Activated naive CD4-positive, alpha-beta T cell treated with anti-CD3 and anti-CD28 coated beads, Interleukin-2, amount 50 U/mL, for 16 hours (primary cell): ENCODE measurements around the gene LBX1.
A peak's percentile ranks its signal among the peaks of the same experiment; 100 is the strongest.

Experiments
- DNase-seq: peaks from one replicate; pipeline ENCODE4 v3.0.0-alpha.2; 2020

The LBX1 gene, protein sequence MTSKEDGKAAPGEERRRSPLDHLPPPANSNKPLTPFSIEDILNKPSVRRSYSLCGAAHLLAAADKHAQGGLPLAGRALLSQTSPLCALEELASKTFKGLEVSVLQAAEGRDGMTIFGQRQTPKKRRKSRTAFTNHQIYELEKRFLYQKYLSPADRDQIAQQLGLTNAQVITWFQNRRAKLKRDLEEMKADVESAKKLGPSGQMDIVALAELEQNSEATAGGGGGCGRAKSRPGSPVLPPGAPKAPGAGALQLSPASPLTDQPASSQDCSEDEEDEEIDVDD

DNA sequence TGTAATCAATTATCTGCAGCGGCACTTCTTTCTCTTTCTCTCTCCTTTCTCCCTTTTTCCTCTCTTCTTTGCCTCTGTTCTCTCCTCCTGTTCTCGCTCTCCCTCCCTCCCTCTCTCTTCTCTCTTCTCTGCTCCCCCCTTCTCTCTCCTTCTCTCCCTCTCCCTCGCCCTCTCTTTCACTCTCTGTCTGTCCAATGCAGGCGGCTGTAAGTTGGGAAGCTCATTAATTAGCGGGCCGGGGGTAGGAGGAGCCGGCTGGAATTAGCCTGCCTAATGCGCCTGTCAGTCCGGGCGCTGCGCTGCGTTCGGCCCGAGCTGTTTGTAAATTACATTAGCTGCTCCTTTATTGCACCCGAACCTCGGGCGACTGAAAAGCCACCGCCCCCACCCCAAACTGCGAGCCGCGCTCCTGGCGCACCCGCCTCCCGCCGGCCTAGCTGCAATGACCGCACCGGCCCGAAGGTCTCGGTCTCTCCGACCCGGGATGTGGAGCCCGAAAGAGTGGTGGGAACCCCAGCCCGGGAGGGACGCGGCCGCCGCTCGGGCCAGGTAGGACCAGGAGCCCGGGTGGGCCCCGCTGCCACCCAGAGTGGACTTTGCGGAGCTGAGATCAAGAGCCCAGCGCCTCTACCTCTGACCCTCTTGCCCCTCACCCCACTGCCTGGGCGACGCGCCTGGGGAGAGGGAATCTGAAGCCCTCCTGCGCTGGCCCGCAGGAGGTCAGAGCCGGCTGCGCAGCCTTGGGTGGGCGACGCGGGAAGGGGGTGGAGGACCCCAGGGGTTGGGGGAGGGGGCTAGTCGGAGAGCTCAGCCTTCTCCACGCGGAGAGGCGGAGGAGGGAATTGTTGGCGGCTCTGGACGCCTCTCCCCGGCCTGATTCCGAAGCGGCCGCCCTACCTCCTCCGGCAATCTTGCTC lies at the start of gene LBX1:
TSS of gene LBX1 (minus strand) at position 198 of the 917 bp plus-strand sequence. CDS start 648 bp downstream, outside the sequence.
- no peak for DNase-seq

DNA sequence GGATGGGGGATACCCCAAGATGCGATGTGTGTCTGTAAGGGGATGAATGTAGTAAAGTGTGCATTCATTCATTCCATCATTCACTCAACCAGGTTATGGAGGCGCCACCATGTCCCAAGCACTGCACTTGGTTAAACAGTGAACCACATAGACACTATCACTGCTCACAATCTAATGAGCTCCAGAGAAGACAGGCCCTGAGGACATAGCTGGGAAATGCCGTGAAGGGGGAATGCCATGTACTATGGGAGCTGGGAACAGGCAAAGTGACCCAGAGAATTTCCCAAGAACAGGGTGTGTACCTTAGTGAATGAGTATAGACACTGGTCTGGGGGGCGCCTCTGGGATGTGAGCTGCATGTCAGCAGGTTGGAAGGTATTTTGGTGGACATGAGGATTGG lies 44.5 kb upstream of the LBX1 start:
- no peak for DNase-seq

DNA sequence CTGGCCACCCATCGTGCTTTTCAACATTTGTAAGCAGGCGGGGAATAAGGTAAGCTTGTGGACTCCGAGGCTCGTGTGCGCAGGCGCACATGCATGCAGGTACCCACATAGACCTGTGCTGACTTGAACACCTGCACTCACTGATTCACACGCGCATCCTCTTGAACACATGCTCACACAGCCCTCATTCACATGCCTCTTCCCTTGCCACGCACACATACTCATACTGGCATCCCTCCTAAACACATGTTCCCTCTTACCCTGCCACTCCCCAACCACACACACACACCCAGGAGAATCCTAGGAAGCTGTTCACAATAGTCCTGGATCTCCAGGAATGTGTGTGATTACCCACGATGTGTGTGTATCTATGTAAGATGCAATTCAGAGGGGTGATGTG lies 44.1 kb upstream of the LBX1 start:
- no peak for DNase-seq

DNA sequence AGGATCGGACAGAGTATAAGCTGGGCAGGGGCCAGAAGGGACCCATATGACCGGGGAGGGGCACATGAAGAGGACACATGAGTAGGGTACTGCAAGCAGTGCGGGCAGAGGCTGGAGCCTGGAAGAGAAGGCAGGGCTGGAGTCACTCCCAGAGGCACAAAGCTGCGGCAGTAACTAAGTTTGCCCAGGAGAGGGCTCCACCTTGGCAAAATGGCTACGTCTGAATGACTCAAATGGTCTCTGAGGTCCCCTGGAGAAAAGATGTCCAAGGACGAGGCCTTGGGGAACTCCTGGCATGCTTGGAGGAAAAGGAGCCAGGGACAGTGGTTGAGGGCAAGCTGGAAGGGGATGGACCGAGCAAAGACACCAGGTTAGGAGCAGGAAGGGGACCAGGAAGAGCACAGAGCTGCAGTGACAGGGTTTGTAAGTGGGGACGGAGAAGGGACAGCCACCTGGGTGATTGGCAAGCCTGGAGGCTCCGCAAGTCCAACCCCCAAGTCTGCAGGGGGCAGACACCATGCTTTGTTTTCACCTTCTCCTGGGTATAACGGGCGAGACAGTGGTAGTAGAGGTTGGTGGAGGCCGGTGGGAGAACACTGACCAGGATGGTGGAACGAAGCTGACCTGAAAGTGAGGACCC lies 43.1 kb upstream of the LBX1 start:
- peak; percentile 66 for DNase-seq

DNA sequence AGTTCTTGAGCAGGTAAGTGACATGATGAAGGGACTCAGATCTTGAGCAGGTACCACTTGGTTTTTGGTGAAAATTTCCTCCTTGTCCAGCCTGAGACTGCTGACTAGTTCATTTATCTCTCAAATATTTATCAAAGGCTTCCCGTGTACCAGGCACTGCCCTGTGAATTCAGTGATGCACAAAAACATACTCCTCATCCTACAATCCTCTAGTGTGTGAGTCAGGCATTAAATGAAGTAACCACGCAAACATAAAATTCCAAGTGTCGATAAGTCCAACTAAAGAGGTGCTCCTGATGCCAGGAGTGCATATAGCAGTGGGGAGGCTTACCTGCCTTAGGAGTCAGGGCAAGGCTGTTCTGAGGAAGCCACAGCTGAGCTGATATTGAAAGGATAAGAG lies 41.5 kb upstream of the LBX1 start:
- no peak for DNase-seq

DNA sequence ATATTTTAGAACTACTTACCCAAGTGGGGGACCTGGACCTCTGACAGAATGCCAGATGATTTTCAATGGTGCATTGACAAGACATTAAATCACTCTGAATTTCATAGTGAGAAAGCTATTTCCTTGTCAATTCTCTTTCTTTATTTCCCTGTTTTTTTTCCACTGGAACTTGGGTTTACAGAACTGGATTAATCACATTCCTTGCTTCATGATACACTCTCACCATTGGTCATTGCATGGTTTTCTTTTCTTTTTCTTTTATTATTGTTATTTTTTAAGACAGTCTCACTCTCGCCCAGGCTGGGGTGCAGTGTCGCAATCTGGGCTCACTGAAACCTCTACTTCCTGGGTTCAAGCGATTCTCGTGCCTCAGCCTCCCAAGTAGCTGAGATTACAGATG lies 38.5 kb upstream of the LBX1 start:
- DNase-seq, result no peak

DNA sequence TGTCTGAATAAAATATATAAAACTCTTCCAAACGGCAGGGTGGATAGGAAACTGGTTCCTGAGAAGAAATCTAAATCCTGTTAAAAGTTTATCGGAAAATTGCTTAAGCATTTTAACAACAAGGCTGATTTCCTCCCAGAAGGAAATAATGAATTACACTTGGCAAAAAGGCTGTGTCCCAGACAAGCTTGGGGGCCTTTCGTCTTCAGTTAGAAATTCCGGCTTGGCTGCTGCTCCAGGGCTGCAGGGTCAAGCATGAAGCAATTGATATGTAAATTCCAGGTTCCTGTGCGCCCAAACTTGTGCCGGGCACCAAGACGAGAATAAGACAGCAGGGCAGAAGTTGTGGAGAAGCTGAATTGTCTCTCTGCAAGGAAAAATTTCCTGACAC lies 38.0 kb upstream of the LBX1 start:
- DNase-seq, result no peak

DNA sequence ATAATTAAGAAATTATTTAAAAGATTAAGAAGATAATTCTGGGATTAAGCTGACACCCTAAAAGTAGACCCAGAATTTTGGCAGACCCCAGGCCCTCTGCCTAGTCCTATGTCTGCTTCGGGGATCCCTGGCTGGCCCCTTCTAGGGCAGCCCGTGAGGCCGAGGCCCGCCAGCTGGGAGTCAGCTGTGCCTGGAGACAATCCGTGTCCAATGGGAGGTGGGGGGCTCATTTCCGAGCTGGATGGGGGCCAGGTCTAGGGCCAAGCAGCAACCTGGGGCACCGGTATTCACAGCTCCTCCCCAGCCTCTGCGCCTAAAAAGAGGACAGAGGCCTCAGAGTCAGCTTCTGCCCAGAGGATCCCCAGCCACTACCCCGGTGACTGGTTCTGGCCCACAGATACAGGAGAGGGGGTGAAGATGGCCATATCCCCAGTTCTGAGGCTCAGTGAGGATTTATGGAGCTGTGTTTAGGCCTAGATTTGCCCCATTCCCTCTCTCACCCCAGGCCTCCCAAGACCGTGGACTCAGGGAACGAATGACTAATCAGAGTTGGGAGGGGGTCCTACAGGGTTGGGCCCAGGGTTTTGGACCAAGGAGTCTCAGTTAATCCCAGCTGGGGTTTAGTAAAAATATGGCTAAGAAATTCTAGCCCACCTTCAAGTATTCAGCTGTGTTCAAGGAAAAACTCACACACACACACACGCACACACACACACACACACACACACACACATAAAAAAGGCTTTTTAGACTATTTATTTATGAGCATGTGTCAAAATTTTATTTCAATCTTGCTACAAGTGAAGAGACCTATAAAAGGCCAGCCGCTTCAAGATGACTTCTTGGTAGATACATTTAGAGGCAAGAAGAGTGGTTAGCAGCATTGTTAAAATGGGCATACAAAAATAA lies 37.4 kb upstream of the LBX1 start:
- no peak for DNase-seq

DNA sequence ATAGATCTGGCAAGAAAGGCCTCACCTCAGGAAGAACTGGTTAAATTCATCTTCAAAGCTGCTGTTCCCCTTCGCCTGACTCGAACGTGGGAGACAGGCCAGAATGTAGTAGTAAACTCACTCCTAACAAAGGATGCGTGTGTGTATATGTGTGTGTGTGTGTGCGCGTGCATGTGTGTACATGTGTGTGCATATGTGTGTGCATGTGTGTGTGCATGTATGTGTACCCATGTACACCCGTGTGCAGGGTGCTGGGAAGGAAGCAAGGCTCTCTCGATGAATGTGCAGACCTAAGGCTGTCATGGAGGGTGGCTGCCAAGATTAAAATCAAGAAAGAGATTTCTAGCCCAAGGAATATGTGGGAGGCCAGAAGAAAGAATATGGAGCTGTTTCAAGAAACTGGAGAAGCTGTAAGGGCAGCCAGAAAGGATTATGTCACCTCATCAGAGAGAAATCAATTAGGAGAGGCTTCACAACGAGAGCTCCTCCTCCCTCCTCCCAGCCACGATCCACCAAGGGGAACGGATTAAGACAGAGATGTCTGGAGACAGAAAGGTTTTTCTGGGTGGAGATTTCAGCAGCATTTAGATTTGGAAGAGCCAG lies 34.0 kb upstream of the LBX1 start:
- no peak for DNase-seq

DNA sequence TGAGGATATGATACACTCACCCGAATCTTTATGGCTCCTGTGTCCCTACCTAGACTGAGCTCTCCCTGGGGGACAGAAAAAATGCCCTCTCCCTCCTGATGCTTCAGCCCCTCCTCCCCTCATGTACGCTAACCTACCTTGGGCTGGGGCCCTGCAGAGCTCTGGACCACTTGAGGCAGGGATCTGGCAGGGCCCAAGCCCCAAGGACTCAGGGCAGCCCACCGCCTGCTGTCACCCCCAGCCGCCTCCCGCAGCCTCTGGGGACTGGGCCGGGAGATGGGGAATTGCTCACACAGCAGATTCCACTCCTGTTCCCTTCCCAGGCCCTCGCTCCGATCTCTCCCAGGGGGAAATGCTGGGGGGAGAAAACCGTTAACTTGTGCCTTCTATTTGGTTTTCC lies 32.9 kb upstream of the LBX1 start:
- DNase-seq, result no peak

DNA sequence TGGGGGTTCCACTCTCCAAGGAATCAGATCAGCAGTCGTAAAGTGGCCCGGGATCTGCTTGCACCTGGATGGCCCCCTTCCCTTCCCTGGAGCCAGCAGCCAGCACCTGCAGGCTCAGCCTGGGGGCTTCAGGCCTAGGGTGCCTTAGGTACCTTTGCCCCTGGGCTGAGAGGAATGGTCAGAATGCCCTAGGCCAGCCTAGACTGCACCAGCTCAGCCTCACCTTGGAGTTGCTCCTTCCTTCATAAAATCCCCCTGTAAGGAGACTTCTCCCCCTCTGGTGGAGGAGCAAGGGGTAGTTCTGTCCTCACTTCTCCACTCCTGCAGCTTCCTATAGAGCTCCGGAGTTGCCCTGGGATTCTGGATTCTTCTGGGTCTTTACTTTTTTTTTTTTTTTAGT lies 32.4 kb upstream of the LBX1 start:
- no peak for DNase-seq

DNA sequence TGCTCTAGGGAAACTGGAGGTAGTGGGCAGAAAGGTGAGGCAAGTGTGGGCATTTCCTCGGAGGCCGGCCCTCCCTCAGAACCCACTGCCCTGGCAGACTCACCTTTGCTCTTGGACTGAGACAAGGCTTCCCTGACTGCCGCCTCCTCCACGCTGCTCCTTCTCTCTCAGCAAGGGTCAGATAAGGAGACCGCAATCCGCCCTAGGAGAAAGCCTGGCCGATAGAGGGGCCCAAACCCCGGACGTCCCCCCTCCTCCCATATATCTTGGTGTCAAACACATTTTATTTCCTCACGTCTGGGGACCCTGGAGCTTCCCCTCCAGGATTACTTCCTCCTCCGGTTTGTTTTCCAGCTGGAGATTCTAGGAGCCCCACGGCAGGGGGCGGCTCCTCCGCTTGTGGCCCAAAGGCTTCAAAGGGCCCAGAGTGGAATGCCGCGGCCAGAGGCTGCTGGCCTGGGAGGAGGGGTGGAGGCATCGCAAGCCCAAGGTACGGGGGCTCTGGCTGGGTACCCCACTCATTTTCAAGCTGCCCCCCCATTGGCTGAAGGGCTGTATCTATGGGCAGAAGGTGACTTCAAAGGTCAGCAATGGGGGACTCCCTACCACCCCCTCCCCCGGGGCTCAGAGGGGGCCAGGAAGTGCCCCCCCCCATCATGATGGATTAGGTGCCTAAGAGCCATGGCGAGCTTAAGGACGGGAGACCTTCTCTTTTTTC lies 31.7 kb upstream of the LBX1 start:
- DNase-seq, result no peak

DNA sequence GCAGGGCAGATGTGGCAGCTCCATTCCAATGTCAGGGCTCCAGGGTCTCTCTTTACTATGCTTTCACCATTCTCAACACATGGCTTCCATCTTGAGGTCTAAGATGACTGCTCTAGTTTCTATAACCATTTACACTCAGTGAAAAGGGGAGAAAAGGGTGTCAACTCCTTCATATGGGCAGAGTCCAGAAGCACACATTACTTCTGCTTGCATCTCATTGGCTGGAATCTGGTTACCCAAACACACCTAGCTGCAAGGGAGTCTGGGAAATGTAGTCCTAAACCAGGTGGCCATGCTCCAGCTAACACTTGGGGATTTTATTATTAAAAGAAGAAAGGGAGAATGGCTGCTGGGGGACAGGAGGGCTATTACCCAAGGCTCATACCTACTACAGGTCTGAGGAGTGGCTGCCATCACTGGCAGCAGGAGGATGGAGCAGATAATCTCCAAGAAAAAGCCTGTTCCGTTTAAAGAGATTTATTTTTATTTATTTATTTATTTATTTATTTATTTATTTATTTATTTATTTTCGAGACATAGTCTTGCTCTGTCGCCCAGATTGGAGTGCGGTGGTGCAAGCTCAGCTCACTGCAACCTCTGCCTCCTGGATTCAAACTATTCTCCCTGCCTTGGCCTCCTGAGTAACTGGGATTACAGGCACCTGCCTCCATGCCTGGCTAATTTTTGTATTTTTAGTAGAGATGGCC lies 29.1 kb upstream of the LBX1 start:
- no peak for DNase-seq

DNA sequence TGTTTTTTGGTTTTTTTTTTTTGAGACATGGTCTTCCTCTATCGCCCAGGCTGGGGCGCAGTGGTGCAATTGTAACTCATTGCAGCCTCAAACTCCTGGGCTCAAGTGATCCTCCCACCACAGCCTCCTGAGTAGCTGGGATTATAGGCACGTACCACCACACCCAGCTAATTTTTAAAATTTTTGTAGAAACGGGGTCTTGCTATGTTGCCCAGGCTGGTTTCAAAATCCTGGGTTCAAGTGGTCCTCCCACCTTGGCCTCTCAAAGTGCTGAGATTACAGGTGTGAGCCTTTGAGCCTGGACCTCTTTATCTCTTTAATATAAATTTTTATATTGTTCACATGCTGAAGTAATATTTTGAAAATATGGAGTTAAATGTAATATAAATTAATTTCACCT lies 28.2 kb upstream of the LBX1 start:
- DNase-seq, result no peak

DNA sequence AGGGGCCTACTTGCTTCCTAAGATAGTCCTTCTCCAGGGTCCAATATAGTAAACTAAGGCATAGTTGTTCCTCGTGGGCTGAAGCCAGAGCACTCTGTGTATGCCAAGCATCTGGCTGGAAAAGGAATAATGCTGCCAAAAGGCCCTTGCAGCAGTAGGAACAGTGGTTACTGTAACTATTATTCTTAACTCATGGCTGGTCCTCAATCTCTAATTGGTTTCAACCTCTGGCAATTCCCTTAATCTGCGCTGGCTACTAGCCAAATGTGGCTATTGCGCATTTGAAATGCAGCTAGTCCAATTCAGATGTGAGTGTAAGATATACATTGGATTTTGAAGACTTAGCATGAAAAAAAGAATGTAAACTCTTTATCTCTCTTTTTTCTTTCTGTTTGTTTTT lies 27.8 kb upstream of the LBX1 start:
- DNase-seq, result no peak

DNA sequence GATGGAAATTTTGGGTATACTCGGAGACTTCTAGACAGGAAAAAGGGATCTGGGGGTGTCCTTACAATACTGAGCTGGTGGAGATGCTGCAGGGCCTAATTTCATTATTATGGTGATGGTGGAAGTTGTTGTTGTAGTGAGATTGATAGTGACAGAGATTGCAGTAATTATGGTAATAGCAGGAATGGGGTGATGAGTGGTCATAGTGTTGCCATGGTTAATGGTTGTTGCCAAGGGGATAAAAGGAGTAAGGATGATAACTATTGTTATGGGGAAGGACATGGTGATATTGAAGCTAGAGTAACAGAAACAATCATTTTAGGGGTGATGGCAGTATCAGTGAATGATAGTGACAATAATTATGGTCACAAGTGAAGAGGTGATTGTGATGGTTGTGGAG lies 27.1 kb upstream of the LBX1 start:
- no peak for DNase-seq

DNA sequence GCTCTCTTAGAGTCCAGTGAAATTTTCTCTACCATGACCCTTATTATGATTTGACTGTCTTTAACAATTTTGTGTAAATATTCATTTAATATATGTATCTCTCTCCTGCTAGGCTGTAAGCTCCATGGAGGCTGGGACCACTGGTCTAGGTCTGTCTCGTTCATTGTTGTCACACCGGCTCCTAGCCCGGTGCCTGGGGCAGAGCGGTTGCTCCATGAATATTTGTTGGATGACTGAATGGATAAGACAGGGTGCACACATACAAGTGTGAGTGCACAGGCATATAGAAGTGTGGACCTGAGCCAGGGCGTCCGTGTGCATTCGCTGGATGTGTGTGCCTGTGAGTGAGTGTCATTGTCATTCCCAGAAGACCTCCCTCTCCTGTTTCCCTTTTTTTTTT lies 20.9 kb upstream of the LBX1 start:
- no peak for DNase-seq

DNA sequence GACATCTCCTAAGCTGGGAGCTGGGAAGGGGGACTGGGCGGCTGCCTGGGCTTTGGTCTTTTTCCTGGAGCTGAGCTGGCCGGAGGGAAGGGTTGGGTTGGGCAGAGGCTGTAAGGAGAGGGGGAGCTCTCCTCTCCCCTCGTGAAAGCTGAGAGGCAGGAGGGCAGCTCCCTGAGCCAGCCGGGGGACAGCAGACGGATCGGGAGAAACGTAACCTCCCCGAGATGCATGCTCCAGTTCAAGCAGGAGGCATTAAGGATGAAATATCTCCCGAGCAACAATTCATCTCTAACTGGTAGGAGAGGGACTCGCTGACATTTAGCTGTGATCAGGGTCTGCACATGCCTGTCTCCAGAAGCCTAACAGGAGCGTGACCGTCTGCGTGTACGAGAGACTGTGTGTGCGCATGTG lies 19.9 kb upstream of the LBX1 start:
- DNase-seq, result no peak

DNA sequence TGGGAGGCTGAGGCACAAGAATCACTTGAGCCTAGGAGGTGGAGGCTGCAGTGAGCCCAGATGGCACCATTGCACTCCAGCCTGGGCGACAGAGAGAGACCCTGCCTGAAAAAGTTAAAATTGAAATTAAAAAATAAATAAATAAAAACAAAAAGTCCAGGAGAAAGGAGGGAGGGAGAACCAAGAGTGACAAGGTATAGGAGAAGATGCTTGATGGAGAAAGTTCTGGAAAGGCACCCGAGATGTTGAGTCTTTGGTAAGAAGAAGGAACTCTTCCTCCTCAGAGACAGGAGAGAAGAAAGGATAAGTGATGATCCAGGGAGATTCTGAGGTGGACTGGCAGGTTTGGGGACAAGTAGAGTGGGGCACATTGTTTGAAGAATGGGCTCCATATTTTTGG lies 17.4 kb upstream of the LBX1 start:
- DNase-seq, result no peak

DNA sequence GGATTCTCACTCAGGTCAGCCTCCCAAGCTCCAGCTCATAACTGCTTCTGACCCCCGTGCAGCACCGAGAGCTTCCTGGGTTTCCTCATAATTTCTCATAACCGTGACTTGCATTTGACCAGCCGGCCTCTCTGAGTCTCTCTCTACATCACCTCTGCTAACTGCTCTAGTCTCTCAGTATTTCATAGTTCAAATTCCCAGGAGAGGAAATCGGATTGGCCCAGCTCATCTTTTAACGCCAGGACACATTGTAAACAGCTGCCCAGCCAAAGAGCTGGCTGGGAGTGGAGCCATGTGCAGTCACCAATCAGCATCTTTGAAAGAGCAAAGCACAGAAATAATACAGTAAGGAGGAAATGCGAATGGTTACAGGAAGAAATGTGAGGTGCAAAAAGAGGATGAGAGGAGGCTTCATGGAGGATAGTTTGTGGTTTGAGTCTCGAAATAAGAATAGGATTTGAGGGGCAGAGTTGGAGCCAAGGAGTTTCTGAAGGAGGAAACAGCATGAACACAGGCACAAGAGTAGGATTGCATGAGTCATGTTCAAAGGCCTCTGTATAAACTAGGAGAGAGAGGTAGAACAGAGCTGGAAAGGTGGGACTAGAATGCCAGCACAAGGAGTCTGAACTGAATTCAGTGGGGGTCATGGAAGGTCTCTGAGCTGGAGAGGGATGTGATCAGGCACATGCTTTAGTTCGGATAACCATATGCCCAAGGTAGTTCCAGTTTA lies 15.2 kb upstream of the LBX1 start:
- no peak for DNase-seq
